Transverse colon (tissue), 4 donors: ENCODE measurements around the gene MRPL45. TPM values are rescaled to one million over a fixed set of nuclear protein-coding genes. Genes with fewer than 3 reads are reported as not detected.

Source experiments
- DNase-seq: peaks from one replicate; pipeline ENCODE4 v3.0.0-alpha.2; 2019
- H3K27ac ChIP-seq, 4 donors: fragments of 200-600 bp; sonication (generic); 2 replicates each; pipeline ENCODE4 v1.5.1; 2016 to 2018; ENCODE audit warnings: inconsistent platforms in 4 of 4
- H3K27me3 ChIP-seq: fragments of 200-600 bp; sonication (generic); 2 replicates; pipeline ENCODE4 v1.5.1; 2017; ENCODE audit warnings: inconsistent platforms
- H3K36me3 ChIP-seq, 4 donors: fragments of 200-600 bp; sonication (generic); 2 replicates each; pipeline ENCODE4 v1.5.1; 2017 to 2019; ENCODE audit warnings: inconsistent platforms in 4 of 4
- H3K4me1 ChIP-seq, 4 donors: fragments of 200-600 bp; sonication (generic); 2 replicates each; pipeline ENCODE4 v1.5.1; 2017 to 2020; ENCODE audit warnings: inconsistent platforms in 4 of 4
- H3K4me3 ChIP-seq, 4 donors: fragments of 200-600 bp; sonication (generic); 1 replicate in 1 of 4; 2 replicates in 3 of 4; pipeline versions ENCODE4 v1.5.1 to v1.6.1; 2017 to 2019; ENCODE audit warnings: inconsistent platforms in 4 of 4
- H3K9me3 ChIP-seq, 2 donors: fragments of 200-600 bp; sonication (generic); 2 replicates each; pipeline ENCODE4 v1.5.1; 2017 to 2019; ENCODE audit warnings: inconsistent platforms in 2 of 2
- CTCF ChIP-seq, 5 experiments: fragments of 200-600 bp in 3 of 5; fragments of 450-650 bp in 2 of 5; sonication (generic) in 3 of 5; IDR thresholded peaks; 1 replicate in 2 of 5; 2 replicates in 3 of 5; pipeline ENCODE4 v1.5.1; 2016 to 2017; ENCODE audit warnings: antibody characterized with exemption in 5 of 5, inconsistent platforms in 3 of 5, mild to moderate bottlenecking in 2 of 5, moderate library complexity in 1 of 5
- EP300 ChIP-seq: sonication (generic); formaldehyde crosslinking; IDR thresholded peaks from one replicate; pipeline ENCODE4 v1.6.1; 2017; ENCODE audit warnings: antibody characterized with exemption, low read depth
- POLR2A ChIP-seq: fragments of 450-650 bp; IDR thresholded peaks from one replicate; pipeline ENCODE4 v1.6.1; 2016; ENCODE audit warnings: antibody characterized with exemption, mild to moderate bottlenecking, moderate library complexity
- POLR2AphosphoS5 ChIP-seq, 3 donors: sonication (generic); formaldehyde crosslinking; IDR thresholded peaks; one replicate each; pipeline ENCODE4 v1.6.1; 2016; ENCODE audit warnings: antibody characterized with exemption in 3 of 3
- WGBS, 2 donors: methylation state at CpG; one replicate each; pipeline ENCODE4 v1.1.5; 2018; ENCODE audit warnings: low coverage in 1 of 2; 5-methylcytosine and 5-hydroxymethylcytosine counted together
- in situ Hi-C, 4 donors: fragments of 200-750 bp; cut with MboI; loops; one replicate each; pipeline versions ENCODE4 v1.15.0 to v1.15.1; 2017; ENCODE audit warnings: low sequenced_read_pairs in 3 of 4, low pct_ligation_motif_present in 1 of 4, low pct_unique_long_range_greater_than_20kb in 1 of 4
- intact Hi-C: fragments of 100-400 bp; cut with DNase I; formaldehyde crosslinking; loops from one replicate; pipeline ENCODE4 v1.15.1; 2023; ENCODE audit warnings: low total_unique reads
- total RNA-seq, 4 donors: library from RNA; depleted of rRNA; stranded (reverse); fragments of >200 nt; gene quantifications; one replicate each; pipeline ENCODE4 v1.1.0, GENCODE V29; 2016

Gene MRPL45
- total RNA-seq, 4 donors from 2014 or later, result 5.2 to 30.8 (median 18.9) TPM

- DNase-seq, result peak; percentile 95
- intact Hi-C loops, result no loop called here
- Histone ChIP-seq H3K36me3 (no peaks in the 10 kb centered on the region), H3K9me3 (no peaks in the 10 kb centered on the region), H3K27me3 (no peaks in the 10 kb centered on the region), H3K4me1 (peaks cover 2 to 30% (median 23%) of the 10 kb centered on the region in 4 donors), H3K4me3 (peak within 1 kb of the TSS; percentile 92 to 99 (median 94)), H3K27ac (peak within 1 kb of the TSS; percentile 90 to 94 (median 94))
- TF ChIP-seq POLR2A (peak; percentile 76), CTCF (IDR thresholded peaks at IDR 0.05) (no peak), POLR2AphosphoS5 (IDR thresholded peaks at IDR 0.05) (peak; percentile 57 to 79 (median 67)), EP300 (no peak)
- in situ Hi-C loops, result loop anchor here in 1 of 4 donors (5.0 kb wide), 1 partner anchor 61 kb away; no protein-coding TSS in a partner anchor
- WGBS, 2 donors, result 0 to 8% methylated on average over 3 to 53 of the region's 84 CpGs
Observed at GRCh38 chr17:38351412-38352222, 54.6 kb downstream of the MRPL45 start, which contains the start of gene SOCS7. TSS of gene SOCS7 (plus strand) at chr17:38351844. CDS start at chr17:38352053, 209 bp downstream.

- intact Hi-C loops (no loop called here), in situ Hi-C loops (loop anchor here in 1 of 4 donors (5.0 kb wide), 1 partner anchor 60 kb away; no protein-coding TSS in a partner anchor)
- DNase-seq, result peak; percentile 31
- TF ChIP-seq EP300 (no peak), CTCF (IDR thresholded peaks at IDR 0.05) (no peak), POLR2AphosphoS5 (IDR thresholded peaks at IDR 0.05) (no peak), POLR2A (no peak)
- Histone ChIP-seq H3K27me3 (no peaks in the 10 kb centered on the region), H3K36me3 (no peaks in the 10 kb centered on the region), H3K27ac (peak overlapping the region; percentile 90 to 94 (median 94)), H3K4me1 (peaks cover 4 to 38% (median 29%) of the 10 kb centered on the region in 4 donors), H3K9me3 (no peaks in the 10 kb centered on the region), H3K4me3 (peak overlapping the region; percentile 92 to 99 (median 94))
- WGBS, 2 donors, result 0 to 2% methylated on average over 7 to 36 of the region's 72 CpGs
Observed at GRCh38 chr17:38352245-38353085, 55.5 kb downstream of the MRPL45 start.

GRCh38 chr17:38353086-38353604, 56.2 kb downstream of the MRPL45 start:
- DNase-seq, result no peak
- intact Hi-C loops (no loop called here), in situ Hi-C loops (loop anchor here in 1 of 4 donors (5.0 kb wide), 1 partner anchor 59 kb away; no protein-coding TSS in a partner anchor)
- H3K4me3 ChIP-seq, result peak overlapping the region; percentile 92 to 99 (median 94)
- no peaks in the 10 kb centered on the region for H3K36me3 ChIP-seq
- no peaks in the 10 kb centered on the region for H3K9me3 ChIP-seq
- peak overlapping the region; percentile 90 to 94 (median 94) for H3K27ac ChIP-seq
- WGBS, 2 donors, result 19% methylated on average over 8 of the region's 8 CpGs
- TF ChIP-seq POLR2A (no peak), EP300 (no peak), POLR2AphosphoS5 (IDR thresholded peaks at IDR 0.05) (no peak), CTCF (IDR thresholded peaks at IDR 0.05) (no peak)
- peaks cover 9 to 45% (median 36%) of the 10 kb centered on the region in 4 donors for H3K4me1 ChIP-seq
- no peaks in the 10 kb centered on the region for H3K27me3 ChIP-seq
